ENCODE measurements around the gene STRC.
"Not testable (repeated sequence)": the region's sequence is repeated elsewhere in the genome, so short reads cannot be mapped to it uniquely, and the experiment has no call there.

The STRC gene

GRCh38 chr15:43618700-43619099 lies at the start of gene STRC:
Gene STRC (minus strand): TSS chr15:43618800. CDS start chr15:43618722, 78 bp downstream.
- not testable (repeated sequence) for DNase-seq (ENCODE audit: low spot score)

DNA sequence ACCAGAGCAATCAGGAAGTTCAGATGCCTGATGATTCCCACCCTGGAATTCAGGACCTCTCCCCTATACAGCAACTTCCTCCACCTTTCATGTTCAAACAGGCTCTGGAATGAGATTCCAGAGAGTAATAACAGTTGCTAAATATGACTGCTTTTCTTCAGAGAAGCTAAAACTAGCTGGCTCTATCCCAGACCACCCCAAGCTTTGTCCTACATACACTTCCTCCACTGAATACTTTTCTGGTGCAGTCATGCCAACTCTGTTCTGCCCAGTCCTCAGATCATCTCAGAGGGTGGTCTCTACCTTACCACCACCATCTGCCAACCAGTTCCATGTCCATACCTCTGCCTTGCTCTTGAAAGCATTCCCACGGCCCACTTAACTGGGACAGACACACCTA lies 47.6 kb upstream of the STRC start:
- DNase-seq (ENCODE audit: low spot score), result not testable (repeated sequence)

DNA sequence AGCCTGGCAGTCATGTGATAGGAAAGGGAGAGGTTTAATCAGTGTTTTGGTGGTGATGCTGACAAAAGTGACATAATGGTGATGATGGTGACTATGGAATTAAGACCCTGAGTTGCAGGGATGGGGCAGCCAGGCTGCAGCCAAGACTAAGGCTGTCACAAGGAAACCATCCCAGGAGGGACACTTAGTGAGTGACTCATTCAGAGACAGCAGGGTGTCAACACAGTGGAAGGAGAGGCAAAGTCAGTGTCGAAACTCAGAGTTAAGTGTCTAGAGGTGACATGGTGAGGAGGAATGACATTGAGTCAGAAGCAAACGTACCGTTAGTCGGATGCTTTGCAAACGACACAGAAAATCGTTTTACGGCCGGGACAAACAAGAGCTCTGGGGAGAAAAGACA lies 44.7 kb upstream of the STRC start:
- not testable (repeated sequence) for DNase-seq (ENCODE audit: low spot score)

DNA sequence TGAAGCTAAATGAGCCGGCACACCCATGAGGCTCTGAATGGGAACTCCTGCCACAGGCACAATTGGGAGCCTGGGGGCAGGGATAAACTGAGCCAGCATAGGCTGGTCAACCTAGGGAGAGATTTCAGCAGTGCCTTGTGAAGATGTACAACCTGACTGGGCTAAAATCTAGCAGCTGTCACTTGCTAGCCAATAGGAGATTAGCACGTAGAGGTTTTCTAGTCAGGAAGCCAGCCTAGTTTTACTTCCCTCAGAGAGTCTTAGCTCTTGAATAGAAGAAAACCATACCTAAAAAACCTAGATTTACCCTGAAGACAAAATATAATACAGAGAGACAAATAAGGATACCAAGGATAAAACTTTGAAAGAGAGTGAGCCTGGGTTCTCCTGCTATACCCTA lies 43.7 kb upstream of the STRC start:
- DNase-seq (ENCODE audit: low spot score), result not testable (repeated sequence)

GRCh38 chr15:43659727-43660126 lies 41.1 kb upstream of the STRC start:
- DNase-seq (ENCODE audit: low spot score), result not testable (repeated sequence)

- not testable (repeated sequence) for DNase-seq (ENCODE audit: low spot score)
Observed at GRCh38 chr15:43649430-43649926, 30.9 kb upstream of the STRC start.

- DNase-seq (ENCODE audit: low spot score), result no peak
Observed at GRCh38 chr15:43648649-43649429, 30.2 kb upstream of the STRC start, which contains the start of gene CATSPER2. Gene CATSPER2 (minus strand): TSS chr15:43648844. CDS start chr15:43648061, 783 bp downstream.

- not testable (repeated sequence) for DNase-seq (ENCODE audit: low spot score)
Observed at GRCh38 chr15:43638464-43639204, 20.0 kb upstream of the STRC start.

- not testable (repeated sequence) for DNase-seq (ENCODE audit: low spot score)
Observed at GRCh38 chr15:43626937-43627336, 8.3 kb upstream of the STRC start.

DNA sequence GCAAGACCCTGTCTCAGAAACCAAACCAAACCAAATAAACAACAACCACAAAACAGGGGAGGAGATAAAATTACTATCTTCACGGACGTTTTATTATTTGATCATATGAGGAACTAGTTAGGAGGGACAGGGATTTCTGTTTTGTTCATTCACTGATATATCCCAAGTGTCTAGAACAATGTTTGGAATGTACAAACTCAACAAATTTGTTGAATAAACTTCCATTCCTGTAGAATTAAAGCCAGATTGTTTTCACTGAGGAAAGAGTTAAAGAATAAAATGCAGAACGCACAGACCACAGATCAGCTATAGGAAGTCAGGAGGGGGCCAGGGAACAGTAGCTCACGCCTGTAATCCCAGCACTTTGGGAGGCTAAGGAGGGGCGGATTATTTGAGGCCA lies 6.5 kb upstream of the STRC start:
- DNase-seq (ENCODE audit: low spot score), result no peak

- DNase-seq (ENCODE audit: low spot score), result not testable (repeated sequence)
Observed at GRCh38 chr15:43622068-43622799, 3.6 kb upstream of the STRC start.

- DNase-seq (ENCODE audit: low spot score), result not testable (repeated sequence)
Observed at GRCh38 chr15:43617750-43618149, 850 bp downstream of the STRC start.

DNA sequence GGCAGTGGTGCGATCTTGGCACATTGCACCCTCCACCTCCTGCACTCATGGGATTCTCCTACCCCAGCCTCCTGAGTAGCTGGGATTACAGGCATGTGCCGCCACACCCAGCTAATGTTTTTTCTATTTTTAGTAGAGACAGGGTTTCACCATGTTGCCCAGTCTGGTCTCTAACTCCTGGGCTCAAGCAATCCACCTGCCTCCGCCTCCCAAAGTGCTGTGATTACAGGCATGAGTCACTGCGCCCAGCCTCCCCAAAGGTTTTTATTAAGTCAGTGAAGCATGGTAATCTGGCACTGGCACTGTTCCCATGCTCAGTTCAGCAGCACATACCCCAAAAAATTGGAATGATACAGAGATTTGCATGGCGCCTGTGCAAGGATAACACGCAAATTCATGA lies 16.4 kb downstream of the STRC start:
- not testable (repeated sequence) for DNase-seq (ENCODE audit: low spot score)

- DNase-seq (ENCODE audit: low spot score), result not testable (repeated sequence)
Observed at GRCh38 chr15:43600200-43600599, 18.4 kb downstream of the STRC start.

DNA sequence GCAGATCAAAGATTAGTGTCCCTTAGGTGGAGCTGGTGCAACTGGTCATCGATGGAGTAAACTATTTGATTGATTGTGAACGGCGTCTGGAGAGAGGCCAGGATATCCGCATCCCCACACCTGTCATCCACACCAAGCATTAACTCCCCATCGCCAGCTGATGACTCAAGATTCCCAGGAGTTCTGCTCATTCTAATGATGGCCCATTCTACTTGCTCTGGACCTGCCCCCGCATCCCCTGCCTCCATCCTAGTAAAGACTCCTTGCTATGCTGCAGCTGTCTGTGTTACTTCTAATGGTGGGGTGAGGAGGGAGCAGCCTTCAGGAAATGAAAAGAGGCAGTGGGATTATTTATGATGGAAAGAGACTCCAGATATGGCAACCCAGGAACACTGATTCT lies 19.5 kb downstream of the STRC start:
- not testable (repeated sequence) for DNase-seq (ENCODE audit: low spot score)

GRCh38 chr15:43593328-43594190 lies 25.0 kb downstream of the STRC start, which contains the start of gene CKMT1B:
Gene CKMT1B (plus strand): TSS chr15:43594027. CDS start chr15:43594219, 192 bp downstream.
- not testable (repeated sequence) for DNase-seq (ENCODE audit: low spot score)

DNA sequence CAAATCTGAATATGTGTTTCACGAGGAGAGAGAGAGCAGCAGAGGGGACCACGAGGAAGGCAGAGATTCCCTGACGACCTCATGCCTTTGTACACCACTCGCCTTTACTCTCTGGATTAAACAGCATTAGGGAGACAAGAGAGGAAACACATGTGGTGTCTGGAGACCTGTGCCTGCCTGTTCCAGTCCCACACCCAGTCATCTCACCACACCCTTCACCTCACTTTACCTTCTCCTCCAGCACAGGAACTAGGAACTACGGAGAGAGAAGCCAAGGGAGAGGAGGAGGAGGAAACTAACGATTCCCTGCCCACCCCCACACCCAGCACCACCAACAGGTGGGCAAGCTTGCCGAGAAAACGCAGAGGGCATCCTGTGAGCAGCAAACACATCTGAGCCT lies 25.8 kb downstream of the STRC start:
- not testable (repeated sequence) for DNase-seq (ENCODE audit: low spot score)

DNA sequence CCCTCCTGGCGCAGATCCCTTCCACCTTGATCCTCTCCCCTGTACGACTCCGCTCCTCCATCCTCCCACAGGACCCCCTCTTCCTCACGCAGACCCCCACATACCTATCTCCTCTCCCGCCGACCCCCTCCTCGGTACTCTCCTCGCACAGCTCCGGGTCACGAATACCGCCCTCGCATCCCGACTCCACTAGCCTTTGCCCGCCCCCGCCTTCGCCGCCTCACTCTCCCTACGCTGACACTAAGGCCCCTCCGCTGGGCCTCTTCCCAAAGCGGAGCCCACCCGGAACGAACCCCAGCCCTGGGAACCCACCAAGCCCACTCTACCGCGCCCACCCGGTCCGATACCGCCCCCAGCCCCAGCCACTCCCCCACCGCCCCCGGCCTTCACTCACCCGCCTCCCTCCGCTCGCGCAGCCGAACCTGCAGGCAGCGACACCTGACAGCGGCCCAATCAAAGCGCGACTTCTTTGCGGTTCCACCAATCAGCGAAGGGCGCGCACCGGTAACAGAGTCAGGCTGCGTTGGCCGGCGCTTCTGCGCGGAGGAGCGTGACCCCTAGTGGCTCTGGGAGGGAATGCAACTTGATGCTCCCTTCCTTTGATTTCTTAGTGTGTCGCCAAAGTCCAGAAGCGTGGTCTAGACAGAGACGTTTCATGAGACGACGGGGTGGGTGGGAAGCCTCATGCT lies 28.7 kb downstream of the STRC start, which contains the start of gene PPIP5K1:
PPIP5K1 (minus strand) TSS at position 431 of the 689 bp plus-strand sequence. CDS start 5,704 bp downstream, outside the sequence.
- not testable (repeated sequence) for DNase-seq (ENCODE audit: low spot score)

DNA sequence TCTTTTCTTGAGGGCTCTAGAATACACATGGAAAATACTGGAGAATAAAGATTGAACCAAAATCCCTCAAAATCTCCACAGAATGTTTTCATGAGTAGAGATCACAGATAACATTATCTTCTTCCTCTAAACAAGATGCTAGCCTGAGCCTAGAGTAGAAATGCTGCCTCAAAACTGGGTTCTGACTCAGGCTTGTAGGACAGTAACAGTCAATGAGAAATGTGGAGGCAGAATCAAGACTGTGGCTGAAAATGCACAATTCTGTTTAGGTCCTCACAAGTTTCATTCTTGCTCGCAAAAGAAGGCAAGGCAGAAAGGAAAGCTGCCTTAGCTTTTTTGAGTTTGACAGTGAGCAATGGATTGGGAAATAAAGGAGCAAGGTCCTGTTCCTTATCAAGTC lies 44.0 kb downstream of the STRC start:
- DNase-seq (ENCODE audit: low spot score), result not testable (repeated sequence)

- not testable (repeated sequence) for DNase-seq (ENCODE audit: low spot score)
Observed at GRCh38 chr15:43566615-43567014, 52.0 kb downstream of the STRC start.
